Right lobe of liver (tissue), 6 donors: ENCODE measurements around the gene KREMEN1. TPM values are rescaled to one million over a fixed set of nuclear protein-coding genes. Genes with fewer than 3 reads are reported as not detected.

Experiments
- ATAC-seq, 4 donors: fragments of 200-7000 bp; cut with Tn5 transposase; one replicate each; pipeline ENCODE4 v1.9.1; 2020; ENCODE audit warnings: mild to moderate bottlenecking in 4 of 4, moderate library complexity in 4 of 4
- DNase-seq, 3 donors: peaks; one replicate each; pipeline ENCODE4 v3.0.0-alpha.2; 2020
- H3K27ac ChIP-seq, 3 donors: fragments of 200-600 bp; one replicate each; pipeline ENCODE4 v1.8.0; 2022
- H3K27me3 ChIP-seq, 2 donors: fragments of 200-600 bp; one replicate each; pipeline ENCODE4 v1.8.0; 2022
- H3K36me3 ChIP-seq, 4 donors: fragments of 200-600 bp; sonication (generic) in 1 of 4; one replicate each; pipeline versions ENCODE4 v1.5.1 to v1.8.0; 2017 to 2022; ENCODE audit warnings: control low read depth in 1 of 4
- H3K4me1 ChIP-seq, 4 donors: fragments of 200-600 bp; sonication (generic) in 1 of 4; one replicate each; pipeline versions ENCODE4 v1.5.1 to v1.8.0; 2017 to 2022; ENCODE audit warnings: control low read depth in 1 of 4
- H3K4me3 ChIP-seq, 3 donors: fragments of 200-600 bp; one replicate each; pipeline ENCODE4 v1.8.0; 2022
- H3K9me3 ChIP-seq, 4 donors: fragments of 200-600 bp; sonication (generic) in 1 of 4; one replicate each; pipeline versions ENCODE4 v1.5.1 to v1.8.0; 2017 to 2022; ENCODE audit warnings: control low read depth in 1 of 4
- CTCF ChIP-seq, 4 donors: fragments of 200-600 bp in 3 of 4; fragments of 450-650 bp in 1 of 4; IDR thresholded peaks; one replicate each; pipeline versions ENCODE4 v1.5.1 to v1.8.0; 2016 to 2022; ENCODE audit warnings: antibody characterized with exemption in 4 of 4, mild to moderate bottlenecking in 2 of 4
- POLR2A ChIP-seq: fragments of 450-650 bp; IDR thresholded peaks from one replicate; pipeline ENCODE4 v1.6.1; 2017; ENCODE audit warnings: antibody characterized with exemption, mild to moderate bottlenecking
- WGBS: methylation state at CpG from one replicate; pipeline ENCODE4 v1.1.6; 2018; ENCODE audit warnings: low coverage, low lambda C conversion rate; ENCODE audit not compliant: insufficient coverage; ENCODE audit errors: missing lambda C conversion rate; 5-methylcytosine and 5-hydroxymethylcytosine counted together
- intact Hi-C, 2 donors: fragments of 100-400 bp; cut with DNase I; formaldehyde crosslinking; loops; one replicate each; pipeline versions ENCODE4 v1.11.2 to v1.14.1; 2022
- total RNA-seq, 6 experiments: library from RNA; depleted of rRNA in 2 of 6; stranded (reverse); fragments of >200 nt in 2 of 6; fragmentation: NEBNext Ultra II Directional in 3 of 6; extraction: Animal tissue kit (Norgen Biotek cat#: 25700) in 3 of 6; gene quantifications; one replicate each; pipeline versions ENCODE4 v1.1.0 to v1.2.4, GENCODE V29; 2016 to 2023
- donor health status: DM: no; HTN: yes; CAD: no.
- donor health status: DM: no; HTN: no; CAD: no.
- donor health status: DM: no; HTN: no; CAD: no.
- donor health status: DM: no; HTN: yes; CAD: no.
- donor health status: DM: no; HTN: yes; CAD: no.

Gene KREMEN1
- total RNA-seq, 6 experiments from 2014 or later, result 1.7 to 6.7 (median 3.0) TPM

- 46% methylated on average over 5 of the region's 5 CpGs for WGBS
- intact Hi-C loops, result no loop called here
- Histone ChIP-seq H3K36me3 (no peaks in the 10 kb centered on the region), H3K27me3 (no peaks in the 10 kb centered on the region), H3K4me3 (no peak overlapping the region), H3K27ac (no peak overlapping the region), H3K4me1 (peaks cover 0 to 17% (median 5%) of the 10 kb centered on the region in 4 donors), H3K9me3 (no peaks in the 10 kb centered on the region)
- ATAC-seq (no peak), DNase-seq (no peak)
- no peak for TF ChIP-seq CTCF (IDR thresholded peaks at IDR 0.05)
- TF ChIP-seq POLR2A, result no peak
These were observed 11.2 kb downstream of the KREMEN1 start for GRCh38 chr22:29083933-29084591.

- ATAC-seq (no peak), DNase-seq (no peak)
- Histone ChIP-seq H3K9me3 (no peaks in the 10 kb centered on the region), H3K36me3 (no peaks in the 10 kb centered on the region), H3K4me1 (peaks cover 0 to 14% (median 4%) of the 10 kb centered on the region in 4 donors), H3K27ac (no peak overlapping the region), H3K4me3 (no peak overlapping the region), H3K27me3 (no peaks in the 10 kb centered on the region)
- intact Hi-C loops, result no loop called here
- TF ChIP-seq POLR2A (no peak), CTCF (IDR thresholded peaks at IDR 0.05) (no peak)
- WGBS, result 95% methylated on average over 2 of the region's 2 CpGs
These were observed 14.2 kb downstream of the KREMEN1 start for GRCh38 chr22:29087012-29087411.

GRCh38 chr22:29088809-29089208 is 16.0 kb downstream of the KREMEN1 start:
- H3K4me1 ChIP-seq, result peaks cover 0 to 18% (median 0%) of the 10 kb centered on the region in 4 donors
- no peak overlapping the region for H3K27ac ChIP-seq
- ATAC-seq (no peak), DNase-seq (peak in 1 of 3 donors; percentile 3)
- no peaks in the 10 kb centered on the region for H3K9me3 ChIP-seq
- no peak for TF ChIP-seq CTCF (IDR thresholded peaks at IDR 0.05)
- TF ChIP-seq POLR2A, result no peak
- H3K27me3 ChIP-seq, result no peaks in the 10 kb centered on the region
- 93% methylated on average over 3 of the region's 3 CpGs for WGBS
- intact Hi-C loops, result no loop called here
- H3K4me3 ChIP-seq, result no peak overlapping the region
- H3K36me3 ChIP-seq, result no peaks in the 10 kb centered on the region

GRCh38 chr22:29089507-29089906 is 16.7 kb downstream of the KREMEN1 start:
- Histone ChIP-seq H3K4me1 (peaks cover 0 to 18% (median 0%) of the 10 kb centered on the region in 4 donors), H3K27me3 (no peaks in the 10 kb centered on the region), H3K36me3 (no peaks in the 10 kb centered on the region), H3K9me3 (no peaks in the 10 kb centered on the region), H3K27ac (no peak overlapping the region), H3K4me3 (no peak overlapping the region)
- ATAC-seq (no peak), DNase-seq (no peak)
- TF ChIP-seq CTCF (IDR thresholded peaks at IDR 0.05) (no peak), POLR2A (no peak)
- WGBS, result 68% methylated on average over 3 of the region's 3 CpGs
- intact Hi-C loops, result no loop called here
